Measurements from ENCODE around the gene FCSK. TPM values are rescaled to one million over a fixed set of nuclear protein-coding genes. Genes with fewer than 3 reads are reported as not detected.
A peak's percentile ranks its signal among the peaks of the same experiment; 100 is the strongest.

FCSK gene
- total RNA-seq, 2 donors from 2014 or later = 15.0 to 28.3 TPM

DNA sequence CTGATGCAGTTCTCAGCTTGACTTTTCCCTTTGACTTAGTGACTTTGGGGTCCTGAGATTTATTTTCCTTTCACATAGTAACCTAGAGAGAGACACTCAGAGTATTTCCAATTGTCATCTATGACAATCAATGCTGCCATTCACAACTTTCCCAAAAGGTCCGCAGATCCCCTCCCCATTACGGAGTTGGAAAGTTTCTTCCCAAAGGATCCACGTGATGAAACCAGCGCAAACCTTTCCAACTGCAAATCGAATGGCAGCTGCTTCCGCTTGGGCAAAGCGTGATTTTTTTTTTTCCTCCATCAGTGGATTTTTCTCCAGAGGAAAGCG, 538 bp upstream of the FCSK start:
- intact Hi-C loops (cut with DNase I) = no loop called here
- Histone ChIP-seq H3K27ac (peak overlapping the region in 3 of 4 donors; percentile 90 to 97 (median 91)), H3K36me3 (replicated peaks in 1 of 2; ENCODE audit: insufficient read depth in 1 of 2, low read depth in 2 of 2) (no peaks in the 10 kb centered on the region), H3K27me3 (no peaks in the 10 kb centered on the region), H3K4me1 (peaks cover 30% of the 10 kb centered on the region), H3K9me3 (no peaks in the 10 kb centered on the region), H3K4me3 (peak overlapping the region; percentile 92 to 94)
- no peak for TF ChIP-seq POLR2A (IDR thresholded peaks at IDR 0.05)
- TF ChIP-seq, protein P1, sequence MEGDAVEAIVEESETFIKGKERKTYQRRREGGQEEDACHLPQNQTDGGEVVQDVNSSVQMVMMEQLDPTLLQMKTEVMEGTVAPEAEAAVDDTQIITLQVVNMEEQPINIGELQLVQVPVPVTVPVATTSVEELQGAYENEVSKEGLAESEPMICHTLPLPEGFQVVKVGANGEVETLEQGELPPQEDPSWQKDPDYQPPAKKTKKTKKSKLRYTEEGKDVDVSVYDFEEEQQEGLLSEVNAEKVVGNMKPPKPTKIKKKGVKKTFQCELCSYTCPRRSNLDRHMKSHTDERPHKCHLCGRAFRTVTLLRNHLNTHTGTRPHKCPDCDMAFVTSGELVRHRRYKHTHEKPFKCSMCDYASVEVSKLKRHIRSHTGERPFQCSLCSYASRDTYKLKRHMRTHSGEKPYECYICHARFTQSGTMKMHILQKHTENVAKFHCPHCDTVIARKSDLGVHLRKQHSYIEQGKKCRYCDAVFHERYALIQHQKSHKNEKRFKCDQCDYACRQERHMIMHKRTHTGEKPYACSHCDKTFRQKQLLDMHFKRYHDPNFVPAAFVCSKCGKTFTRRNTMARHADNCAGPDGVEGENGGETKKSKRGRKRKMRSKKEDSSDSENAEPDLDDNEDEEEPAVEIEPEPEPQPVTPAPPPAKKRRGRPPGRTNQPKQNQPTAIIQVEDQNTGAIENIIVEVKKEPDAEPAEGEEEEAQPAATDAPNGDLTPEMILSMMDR (IDR thresholded peaks at IDR 0.05) = no peak
- ATAC-seq (no peak), DNase-seq (no peak)
- 0% methylated on average over 8 of the region's 8 CpGs for WGBS, 2 donors

DNA sequence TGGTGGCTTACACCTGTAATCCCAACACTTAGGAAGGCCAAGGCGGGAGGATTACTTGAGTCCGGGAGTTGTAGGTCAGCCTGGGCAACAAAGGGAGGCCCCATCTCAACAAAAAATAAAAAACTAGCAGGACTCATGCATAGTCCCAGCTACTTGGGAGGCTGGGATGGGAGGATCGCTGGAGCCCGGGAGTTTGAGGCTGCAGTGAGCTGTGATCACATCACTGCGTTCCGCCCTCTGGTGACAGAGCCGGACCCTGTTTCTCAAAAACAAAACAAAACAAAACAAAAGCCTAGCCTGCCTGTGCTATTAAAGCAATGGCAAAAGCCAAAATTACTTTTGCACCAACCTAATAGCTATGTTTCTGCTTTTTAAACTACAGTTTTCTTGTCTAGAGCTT, 1.5 kb downstream of the FCSK start:
- intact Hi-C loops (cut with DNase I) = no loop called here
- no peak for TF ChIP-seq POLR2A (IDR thresholded peaks at IDR 0.05)
- TF ChIP-seq, protein P1 (IDR thresholded peaks at IDR 0.05) = no peak
- peaks cover 30% of the 10 kb centered on the region for H3K4me1 ChIP-seq
- no peak overlapping the region for H3K27ac ChIP-seq
- no peaks in the 10 kb centered on the region for H3K36me3 ChIP-seq (replicated peaks in 1 of 2; ENCODE audit: insufficient read depth in 1 of 2, low read depth in 2 of 2)
- DNase-seq (no peak), ATAC-seq (no peak)
- WGBS, 2 donors = 90 to 93% methylated on average over 7 of the region's 7 CpGs
- no peaks in the 10 kb centered on the region for H3K9me3 ChIP-seq
- no peaks in the 10 kb centered on the region for H3K27me3 ChIP-seq
- no peak overlapping the region for H3K4me3 ChIP-seq

DNA sequence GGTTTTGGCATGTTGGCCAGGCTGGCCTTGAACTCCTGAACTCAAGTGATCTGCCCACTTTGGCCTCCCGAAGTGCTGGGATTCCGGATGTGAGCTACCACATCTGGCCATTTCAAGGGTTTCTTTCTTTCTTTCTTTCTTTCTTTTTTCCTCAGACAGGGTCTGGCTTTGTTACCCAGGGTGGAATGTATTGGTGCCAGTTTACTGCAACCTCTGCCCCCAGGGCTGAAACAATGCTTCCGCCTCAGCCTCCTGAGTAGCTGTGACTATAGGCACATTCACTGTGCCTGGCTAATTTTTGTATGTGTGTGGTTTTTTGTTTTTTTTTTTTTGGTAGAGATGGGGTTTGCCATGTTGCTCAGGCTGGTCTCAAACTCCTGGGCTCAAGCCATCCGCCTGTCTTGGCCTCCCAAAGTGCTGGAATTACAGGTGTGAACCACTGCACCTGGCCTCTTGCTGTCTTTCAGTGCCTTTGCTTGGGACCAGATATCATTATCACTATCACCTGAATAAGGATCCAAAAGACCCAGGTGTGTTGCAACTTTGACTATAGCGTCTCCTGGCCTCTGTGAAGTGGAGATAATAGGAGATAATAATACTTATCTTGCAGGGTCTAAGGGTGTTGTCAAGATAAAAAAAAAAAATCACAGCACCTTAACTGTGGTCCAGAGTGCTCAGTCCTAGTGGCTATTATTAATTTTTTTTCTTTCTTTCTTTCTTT, 3.2 kb downstream of the FCSK start:
- Histone ChIP-seq H3K36me3 (replicated peaks in 1 of 2; ENCODE audit: insufficient read depth in 1 of 2, low read depth in 2 of 2) (no peaks in the 10 kb centered on the region), H3K4me3 (no peak overlapping the region), H3K4me1 (peaks cover 30% of the 10 kb centered on the region), H3K27ac (no peak overlapping the region), H3K9me3 (no peaks in the 10 kb centered on the region), H3K27me3 (no peaks in the 10 kb centered on the region)
- intact Hi-C loops (cut with DNase I) = no loop called here
- TF ChIP-seq, protein P1 (IDR thresholded peaks at IDR 0.05) = no peak
- no peak for TF ChIP-seq POLR2A (IDR thresholded peaks at IDR 0.05)
- WGBS, 2 donors = 65 to 68% methylated on average over 5 of the region's 5 CpGs
- ATAC-seq = no peak
- peak in 1 of 4 donors; percentile 39 for DNase-seq

DNA sequence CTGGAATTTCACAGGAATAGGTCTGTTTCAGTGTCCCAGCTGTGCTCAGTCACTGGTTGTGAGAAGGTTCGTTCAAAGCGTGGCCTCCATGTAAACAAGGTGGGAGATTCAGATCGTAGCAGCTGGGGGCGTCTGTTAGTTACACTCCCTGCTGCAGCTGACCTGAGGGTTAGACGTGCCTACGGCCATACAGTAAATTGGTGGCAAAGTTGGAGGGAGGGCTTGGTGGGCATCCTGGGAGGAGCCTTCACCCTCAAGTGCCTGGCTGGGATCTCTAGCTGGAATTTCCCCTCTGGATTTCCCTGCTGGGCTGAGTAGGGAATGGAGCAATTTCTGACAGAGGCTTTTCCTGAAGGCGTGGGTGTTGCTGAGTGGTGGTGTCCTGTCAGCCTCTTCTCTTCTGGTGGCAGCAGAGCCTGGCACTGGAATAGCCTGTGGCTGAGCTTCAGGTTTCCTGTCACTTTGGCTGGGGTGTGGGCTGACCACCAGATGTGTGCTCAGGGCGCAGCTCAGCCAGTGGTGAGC, 6.4 kb downstream of the FCSK start:
- no peaks in the 10 kb centered on the region for H3K9me3 ChIP-seq
- H3K36me3 ChIP-seq (replicated peaks in 1 of 2; ENCODE audit: insufficient read depth in 1 of 2, low read depth in 2 of 2) = peaks cover 0 to 11% of the 10 kb centered on the region in 2 donors
- no peak for DNase-seq
- peaks cover 15% of the 10 kb centered on the region for H3K4me1 ChIP-seq
- no peaks in the 10 kb centered on the region for H3K27me3 ChIP-seq
- intact Hi-C loops (cut with DNase I) = no loop called here
- 60 to 72% methylated on average over 2 to 8 of the region's 8 CpGs for WGBS, 2 donors
- no peak for TF ChIP-seq POLR2A (IDR thresholded peaks at IDR 0.05)
- TF ChIP-seq, protein P1 (IDR thresholded peaks at IDR 0.05) = no peak
- no peak overlapping the region for H3K27ac ChIP-seq
- H3K4me3 ChIP-seq = no peak overlapping the region
- ATAC-seq = peak; percentile 24

DNA sequence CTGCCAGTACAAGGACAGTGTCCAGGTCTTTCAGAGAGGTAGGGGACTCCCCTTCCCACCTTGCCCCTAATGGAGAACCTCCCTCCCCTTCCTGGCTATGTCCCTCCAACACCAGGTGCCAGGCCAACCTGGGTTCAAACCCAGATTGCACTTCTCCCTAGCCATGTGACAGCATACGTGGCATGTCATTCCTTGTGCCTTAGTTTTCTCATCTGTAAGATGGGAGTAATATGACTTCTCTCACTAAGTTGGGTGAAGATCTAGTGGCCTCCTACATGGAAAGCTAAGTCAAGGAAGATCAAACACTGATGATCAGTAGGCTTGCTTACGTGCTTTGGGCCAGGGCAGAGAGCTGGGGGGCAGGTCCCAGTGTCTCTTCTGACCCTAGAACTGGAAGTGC, 8.8 kb downstream of the FCSK start:
- peaks cover 0 to 11% of the 10 kb centered on the region in 2 donors for H3K36me3 ChIP-seq (replicated peaks in 1 of 2; ENCODE audit: insufficient read depth in 1 of 2, low read depth in 2 of 2)
- DNase-seq (no peak), ATAC-seq (no peak)
- peaks cover 3% of the 10 kb centered on the region for H3K4me1 ChIP-seq
- no peaks in the 10 kb centered on the region for H3K9me3 ChIP-seq
- H3K4me3 ChIP-seq = no peak overlapping the region
- 92 to 100% methylated on average over 2 of the region's 2 CpGs for WGBS, 2 donors
- intact Hi-C loops (cut with DNase I) = no loop called here
- H3K27ac ChIP-seq = no peak overlapping the region
- TF ChIP-seq POLR2A (IDR thresholded peaks at IDR 0.05) = no peak
- TF ChIP-seq, protein P1 (IDR thresholded peaks at IDR 0.05) = no peak
- H3K27me3 ChIP-seq = no peaks in the 10 kb centered on the region

Data from body of pancreas (tissue), 4 donors.